HEK293 (cell line): ENCODE data around the gene OR1F1.

Experiments used
- GFI1B ChIP-seq: fragments of 450-650 bp; formaldehyde crosslinking; IDR thresholded peaks from 2 replicates; pipeline ENCODE4 v1.5.1; 2016; ENCODE audit warnings: missing biosample characterization, missing genetic modification characterization
- GLI4 ChIP-seq: fragments of 450-650 bp; formaldehyde crosslinking; IDR thresholded peaks from 2 replicates; pipeline ENCODE4 v1.5.1; 2016; ENCODE audit warnings: missing biosample characterization, missing genetic modification characterization
- IKZF3 ChIP-seq: fragments of 450-650 bp; IDR thresholded peaks from 2 replicates; pipeline ENCODE4 v1.5.0; 2018; ENCODE audit warnings: missing biosample characterization, mild to moderate bottlenecking, missing genetic modification characterization, moderate library complexity
- KLF7 ChIP-seq: fragments of 450-650 bp; formaldehyde crosslinking; IDR thresholded peaks from 2 replicates; pipeline ENCODE4 v1.5.1; 2016; ENCODE audit warnings: missing biosample characterization, missing genetic modification characterization, borderline replicate concordance
- KLF9 ChIP-seq: fragments of 450-650 bp; formaldehyde crosslinking; IDR thresholded peaks from 2 replicates; pipeline ENCODE4 v1.5.1; 2016; ENCODE audit warnings: missing biosample characterization, missing genetic modification characterization, low read depth
- SETDB1 ChIP-seq: IDR thresholded peaks from one replicate; pipeline ENCODE4 v1.6.1; 2017; ENCODE audit warnings: mild to moderate bottlenecking, low read length, moderate library complexity, mixed read lengths; ENCODE audit not compliant: insufficient read length
- ZBTB10 ChIP-seq: fragments of 450-650 bp; formaldehyde crosslinking; IDR thresholded peaks from 2 replicates; pipeline ENCODE4 v1.5.1; 2016; ENCODE audit warnings: missing biosample characterization, missing genetic modification characterization
- ZBTB11 ChIP-seq: fragments of 450-650 bp; formaldehyde crosslinking; conservative IDR thresholded peaks from 2 replicates; pipeline ENCODE4 v1.5.1; 2016; ENCODE audit warnings: low read depth, missing biosample characterization, missing genetic modification characterization
- ZBTB17 ChIP-seq: fragments of 450-650 bp; formaldehyde crosslinking; IDR thresholded peaks from 2 replicates; pipeline ENCODE4 v1.5.1; 2016; ENCODE audit warnings: missing biosample characterization, missing genetic modification characterization
- ZBTB8A ChIP-seq: fragments of 450-650 bp; formaldehyde crosslinking; IDR thresholded peaks from 2 replicates; pipeline ENCODE4 v1.5.1; 2016; ENCODE audit warnings: missing biosample characterization, missing genetic modification characterization
- ZEB2 ChIP-seq: fragments of 450-650 bp; formaldehyde crosslinking; IDR thresholded peaks from 2 replicates; pipeline ENCODE4 v1.5.1; 2016; ENCODE audit warnings: missing biosample characterization, missing genetic modification characterization
- ZFP37 ChIP-seq: fragments of 450-650 bp; formaldehyde crosslinking; IDR thresholded peaks from 2 replicates; pipeline ENCODE4 v1.5.1; 2016; ENCODE audit warnings: missing biosample characterization, missing genetic modification characterization
- ZNF146 ChIP-seq: fragments of 450-650 bp; formaldehyde crosslinking; IDR thresholded peaks from 2 replicates; pipeline ENCODE4 v1.5.1; 2016; ENCODE audit warnings: missing biosample characterization, missing genetic modification characterization
- ZNF169 ChIP-seq: fragments of 450-650 bp; formaldehyde crosslinking; IDR thresholded peaks from 2 replicates; pipeline ENCODE4 v1.5.1; 2016; ENCODE audit warnings: missing biosample characterization, missing genetic modification characterization
- ZNF174 ChIP-seq: fragments of 450-650 bp; formaldehyde crosslinking; IDR thresholded peaks from 2 replicates; pipeline ENCODE4 v1.5.0; 2017; ENCODE audit warnings: missing biosample characterization, mild to moderate bottlenecking, missing genetic modification characterization
- ZNF175 ChIP-seq: fragments of 450-650 bp; formaldehyde crosslinking; IDR thresholded peaks from 2 replicates; pipeline ENCODE4 v1.5.1; 2016; ENCODE audit warnings: missing biosample characterization, missing genetic modification characterization
- ZNF311 ChIP-seq: fragments of 450-650 bp; formaldehyde crosslinking; IDR thresholded peaks from 2 replicates; pipeline ENCODE4 v1.5.1; 2017; ENCODE audit warnings: missing biosample characterization, missing genetic modification characterization, borderline replicate concordance
- ZNF324 ChIP-seq: fragments of 450-650 bp; formaldehyde crosslinking; IDR thresholded peaks from 2 replicates; pipeline ENCODE4 v1.5.1; 2016; ENCODE audit warnings: missing biosample characterization, missing genetic modification characterization
- ZNF341 ChIP-seq: fragments of 450-650 bp; formaldehyde crosslinking; IDR thresholded peaks from 2 replicates; pipeline ENCODE4; 2016; ENCODE audit warnings: low read depth, missing biosample characterization, missing genetic modification characterization
- ZNF398 ChIP-seq: fragments of 450-650 bp; formaldehyde crosslinking; IDR thresholded peaks from 2 replicates; pipeline ENCODE4 v1.5.1; 2017; ENCODE audit warnings: missing biosample characterization, missing genetic modification characterization
- ZNF530 ChIP-seq: fragments of 450-650 bp; formaldehyde crosslinking; IDR thresholded peaks from 2 replicates; pipeline ENCODE4 v1.5.1; 2016; ENCODE audit warnings: low read depth, missing biosample characterization, missing genetic modification characterization
- ZNF624 ChIP-seq: fragments of 450-650 bp; formaldehyde crosslinking; IDR thresholded peaks from 2 replicates; pipeline ENCODE4 v1.5.1; 2017; ENCODE audit warnings: missing biosample characterization, missing genetic modification characterization
- ZNF654 ChIP-seq: fragments of 450-650 bp; formaldehyde crosslinking; IDR thresholded peaks from 2 replicates; pipeline ENCODE4 v1.5.1; 2016; ENCODE audit warnings: low read depth, missing biosample characterization, missing genetic modification characterization
- ZNF670 ChIP-seq: fragments of 450-650 bp; formaldehyde crosslinking; IDR thresholded peaks from 2 replicates; pipeline ENCODE4 v1.5.1; 2016; ENCODE audit warnings: missing biosample characterization, missing genetic modification characterization, low read depth
- TF ChIP-seq, protein P1 (sequence below): sonication (generic); formaldehyde crosslinking; IDR thresholded peaks from 2 replicates; pipeline ENCODE4 v1.8.1; 2022; ENCODE audit warnings: mild to moderate bottlenecking, moderate library complexity, missing genetic modification reagents
- TF ChIP-seq, protein P2 (sequence below): fragments of 450-650 bp; formaldehyde crosslinking; IDR thresholded peaks from 2 replicates; pipeline ENCODE4 v1.5.1; 2016; ENCODE audit warnings: missing biosample characterization, missing genetic modification characterization
- TF ChIP-seq, protein P3 (sequence below): fragments of 450-650 bp; IDR thresholded peaks from 2 replicates; pipeline ENCODE4 v1.5.1; 2018; ENCODE audit warnings: missing biosample characterization, missing genetic modification characterization

The OR1F1 gene

DNA sequence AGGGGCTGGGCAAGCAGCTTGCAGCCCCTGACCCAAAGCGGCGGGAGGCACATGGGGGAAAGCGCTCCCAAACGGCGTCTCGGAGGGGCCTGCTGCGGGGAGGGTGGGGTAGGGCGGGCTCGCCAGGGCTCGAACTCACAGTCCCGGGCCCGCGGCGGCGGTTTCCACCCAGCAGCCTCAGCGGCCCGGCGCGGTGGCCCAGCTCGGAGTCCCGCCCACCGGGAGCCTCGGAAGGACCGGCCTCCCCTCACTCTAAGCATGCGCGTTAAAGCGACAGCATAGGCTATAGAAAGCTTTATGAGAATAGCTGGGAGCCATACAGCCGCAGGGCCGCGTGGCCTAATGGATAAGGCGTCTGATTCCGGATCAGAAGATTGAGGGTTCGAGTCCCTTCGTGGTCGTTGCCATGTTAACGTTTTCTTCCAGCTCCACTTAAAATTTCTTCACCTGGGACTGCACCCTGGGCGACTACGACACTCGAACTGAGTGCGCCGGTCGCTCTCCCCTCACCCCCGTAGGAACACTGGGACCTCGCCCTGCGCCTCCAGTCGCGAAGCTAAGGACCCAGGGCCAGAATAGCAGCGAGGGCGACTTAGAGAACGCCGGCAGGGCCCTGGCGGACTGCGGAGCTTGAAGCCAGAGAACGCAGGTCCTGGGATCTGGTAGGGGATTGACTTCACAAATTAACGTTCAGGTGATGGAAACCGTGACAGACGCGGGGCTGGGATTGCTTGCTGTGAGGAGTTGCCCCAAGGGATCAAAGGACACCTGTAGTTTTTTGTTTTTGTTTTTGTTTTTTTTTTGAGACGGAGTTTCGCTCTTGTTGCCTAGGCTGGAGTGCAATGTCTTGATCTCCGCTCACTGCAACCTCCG, 37.4 kb upstream of the OR1F1 start (continued):
- TF ChIP-seq, protein P1, sequence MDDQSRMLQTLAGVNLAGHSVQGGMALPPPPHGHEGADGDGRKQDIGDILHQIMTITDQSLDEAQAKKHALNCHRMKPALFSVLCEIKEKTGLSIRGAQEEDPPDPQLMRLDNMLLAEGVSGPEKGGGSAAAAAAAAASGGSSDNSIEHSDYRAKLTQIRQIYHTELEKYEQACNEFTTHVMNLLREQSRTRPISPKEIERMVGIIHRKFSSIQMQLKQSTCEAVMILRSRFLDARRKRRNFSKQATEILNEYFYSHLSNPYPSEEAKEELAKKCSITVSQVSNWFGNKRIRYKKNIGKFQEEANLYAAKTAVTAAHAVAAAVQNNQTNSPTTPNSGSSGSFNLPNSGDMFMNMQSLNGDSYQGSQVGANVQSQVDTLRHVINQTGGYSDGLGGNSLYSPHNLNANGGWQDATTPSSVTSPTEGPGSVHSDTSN: peak; percentile 62
- TF ChIP-seq ZNF398 (tag by site-specific recombination) (no peak), ZNF324 (tag by site-specific recombination) (0 out of 2 replicates have a peak, but pooled peaks have one; percentile 48), ZFP37 (tag by site-specific recombination) (peak; percentile 75), ZNF146 (tag by site-specific recombination) (no peak; the same call in 1 of the 2 replicates), KLF9 (tag by site-specific recombination) (peak; percentile 53; the same call in 1 of the 2 replicates), ZBTB8A (peak; percentile 79), ZNF174 (tag by site-specific recombination) (no peak), ZNF670 (no peak), IKZF3 (tag by site-specific recombination) (peak; percentile 93), ZNF624 (tag by site-specific recombination) (no peak), ZNF169 (no peak), ZNF311 (no peak), SETDB1 (no peak), ZNF530 (tag by site-specific recombination) (no peak), ZBTB10 (tag by site-specific recombination) (no peak; the same call in 1 of the 2 replicates), ZBTB11 (tag by site-specific recombination) (0 out of 2 replicates have a peak, but pooled peaks have one; percentile 16), ZNF175 (no peak), ZEB2 (tag by site-specific recombination) (peak; percentile 98), GLI4 (tag by site-specific recombination) (no peak), ZNF654 (tag by site-specific recombination) (no peak), ZBTB17 (tag by site-specific recombination) (peak; percentile 93), KLF7 (tag by site-specific recombination) (no peak; the same call in 1 of the 2 replicates), GFI1B (tag by site-specific recombination) (no peak), ZNF341 (tag by site-specific recombination) (no peak)
- TF ChIP-seq, protein P2, sequence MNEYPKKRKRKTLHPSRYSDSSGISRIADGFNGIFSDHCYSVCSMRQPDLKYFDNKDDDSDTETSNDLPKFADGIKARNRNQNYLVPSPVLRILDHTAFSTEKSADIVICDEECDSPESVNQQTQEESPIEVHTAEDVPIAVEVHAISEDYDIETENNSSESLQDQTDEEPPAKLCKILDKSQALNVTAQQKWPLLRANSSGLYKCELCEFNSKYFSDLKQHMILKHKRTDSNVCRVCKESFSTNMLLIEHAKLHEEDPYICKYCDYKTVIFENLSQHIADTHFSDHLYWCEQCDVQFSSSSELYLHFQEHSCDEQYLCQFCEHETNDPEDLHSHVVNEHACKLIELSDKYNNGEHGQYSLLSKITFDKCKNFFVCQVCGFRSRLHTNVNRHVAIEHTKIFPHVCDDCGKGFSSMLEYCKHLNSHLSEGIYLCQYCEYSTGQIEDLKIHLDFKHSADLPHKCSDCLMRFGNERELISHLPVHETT (tag by site-specific recombination): peak; percentile 92
- TF ChIP-seq, protein P3, sequence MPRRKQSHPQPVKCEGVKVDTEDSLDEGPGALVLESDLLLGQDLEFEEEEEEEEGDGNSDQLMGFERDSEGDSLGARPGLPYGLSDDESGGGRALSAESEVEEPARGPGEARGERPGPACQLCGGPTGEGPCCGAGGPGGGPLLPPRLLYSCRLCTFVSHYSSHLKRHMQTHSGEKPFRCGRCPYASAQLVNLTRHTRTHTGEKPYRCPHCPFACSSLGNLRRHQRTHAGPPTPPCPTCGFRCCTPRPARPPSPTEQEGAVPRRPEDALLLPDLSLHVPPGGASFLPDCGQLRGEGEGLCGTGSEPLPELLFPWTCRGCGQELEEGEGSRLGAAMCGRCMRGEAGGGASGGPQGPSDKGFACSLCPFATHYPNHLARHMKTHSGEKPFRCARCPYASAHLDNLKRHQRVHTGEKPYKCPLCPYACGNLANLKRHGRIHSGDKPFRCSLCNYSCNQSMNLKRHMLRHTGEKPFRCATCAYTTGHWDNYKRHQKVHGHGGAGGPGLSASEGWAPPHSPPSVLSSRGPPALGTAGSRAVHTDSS: 0 out of 2 replicates have a peak, but pooled peaks have one; percentile 9
